Measurements from ENCODE around the gene CDC34. TPM values are rescaled to one million over a fixed set of nuclear protein-coding genes. Genes with fewer than 3 reads are reported as not detected.
"Not testable (repeated sequence)": the region's sequence is repeated elsewhere in the genome, so short reads cannot be mapped to it uniquely, and the experiment has no call there.

CDC34 gene
- total and polyA plus RNA-seq, 4 donors: 19.2 to 83.8 (median 41.7) TPM

DNA sequence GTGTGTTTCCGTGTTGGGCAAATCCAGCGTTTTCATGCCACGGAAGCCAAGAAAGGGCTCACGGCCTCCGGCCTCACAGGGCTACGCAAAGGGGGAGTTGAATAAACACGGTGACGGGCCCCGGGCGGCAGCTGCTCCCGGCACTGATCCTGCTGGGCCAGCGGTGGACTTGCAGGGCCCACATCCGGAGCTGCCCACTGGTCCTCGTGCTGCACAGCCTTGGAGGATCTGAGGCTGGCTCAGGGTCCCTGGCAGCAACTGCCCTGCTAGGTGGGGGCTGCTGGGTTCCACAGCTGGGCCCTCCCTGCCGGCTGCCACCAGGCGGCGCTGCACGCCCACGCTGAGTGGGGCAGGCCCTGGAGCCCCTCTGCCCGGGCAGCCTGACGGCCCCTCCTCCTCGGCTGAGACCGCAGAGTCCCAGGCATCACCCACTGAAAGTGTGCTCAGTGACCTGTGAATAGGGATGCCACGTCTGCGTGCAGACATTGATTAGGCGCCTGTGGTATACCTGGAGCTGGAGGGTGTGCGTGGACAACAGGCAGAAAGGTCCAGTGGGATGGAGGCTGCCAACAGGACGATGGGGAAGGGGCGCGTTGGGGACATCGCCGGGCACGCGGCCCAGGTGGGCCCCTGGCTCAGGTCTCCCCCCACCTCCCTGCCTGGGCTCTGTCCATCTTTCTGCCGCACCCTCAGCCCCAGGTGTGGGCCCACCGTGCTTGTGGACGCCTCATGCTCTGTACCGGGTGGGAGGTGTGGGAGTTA is 52.9 kb downstream of the CDC34 start (continued):
- TF ChIP-seq, protein P1, sequence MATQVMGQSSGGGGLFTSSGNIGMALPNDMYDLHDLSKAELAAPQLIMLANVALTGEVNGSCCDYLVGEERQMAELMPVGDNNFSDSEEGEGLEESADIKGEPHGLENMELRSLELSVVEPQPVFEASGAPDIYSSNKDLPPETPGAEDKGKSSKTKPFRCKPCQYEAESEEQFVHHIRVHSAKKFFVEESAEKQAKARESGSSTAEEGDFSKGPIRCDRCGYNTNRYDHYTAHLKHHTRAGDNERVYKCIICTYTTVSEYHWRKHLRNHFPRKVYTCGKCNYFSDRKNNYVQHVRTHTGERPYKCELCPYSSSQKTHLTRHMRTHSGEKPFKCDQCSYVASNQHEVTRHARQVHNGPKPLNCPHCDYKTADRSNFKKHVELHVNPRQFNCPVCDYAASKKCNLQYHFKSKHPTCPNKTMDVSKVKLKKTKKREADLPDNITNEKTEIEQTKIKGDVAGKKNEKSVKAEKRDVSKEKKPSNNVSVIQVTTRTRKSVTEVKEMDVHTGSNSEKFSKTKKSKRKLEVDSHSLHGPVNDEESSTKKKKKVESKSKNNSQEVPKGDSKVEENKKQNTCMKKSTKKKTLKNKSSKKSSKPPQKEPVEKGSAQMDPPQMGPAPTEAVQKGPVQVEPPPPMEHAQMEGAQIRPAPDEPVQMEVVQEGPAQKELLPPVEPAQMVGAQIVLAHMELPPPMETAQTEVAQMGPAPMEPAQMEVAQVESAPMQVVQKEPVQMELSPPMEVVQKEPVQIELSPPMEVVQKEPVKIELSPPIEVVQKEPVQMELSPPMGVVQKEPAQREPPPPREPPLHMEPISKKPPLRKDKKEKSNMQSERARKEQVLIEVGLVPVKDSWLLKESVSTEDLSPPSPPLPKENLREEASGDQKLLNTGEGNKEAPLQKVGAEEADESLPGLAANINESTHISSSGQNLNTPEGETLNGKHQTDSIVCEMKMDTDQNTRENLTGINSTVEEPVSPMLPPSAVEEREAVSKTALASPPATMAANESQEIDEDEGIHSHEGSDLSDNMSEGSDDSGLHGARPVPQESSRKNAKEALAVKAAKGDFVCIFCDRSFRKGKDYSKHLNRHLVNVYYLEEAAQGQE (IDR thresholded peaks at IDR 0.05): no peak

DNA sequence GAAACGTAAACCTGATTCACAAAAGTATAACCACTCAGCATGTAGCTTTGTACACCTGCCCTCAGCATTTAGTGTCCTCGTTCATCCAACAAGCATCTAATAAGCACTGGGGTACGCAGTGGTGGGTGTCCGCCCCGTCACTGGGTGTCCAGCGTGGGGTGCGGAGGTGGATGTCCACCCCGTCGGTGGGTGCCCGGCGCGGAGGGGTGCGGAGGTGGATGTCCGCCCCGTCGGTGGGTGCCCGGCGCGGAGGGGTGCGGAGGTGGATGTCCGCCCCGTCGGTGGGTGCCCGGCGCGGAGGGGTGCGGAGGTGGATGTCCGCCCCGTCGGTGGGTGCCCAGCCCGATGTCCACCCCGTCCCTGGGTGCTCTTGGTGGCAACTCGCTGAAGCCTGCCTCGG is 53.6 kb downstream of the CDC34 start:
- not testable (repeated sequence) for H3K9me3 ChIP-seq (ENCODE audit: control insufficient read depth in 4 of 4, low read length in 3 of 4); H3K27me3 ChIP-seq (ENCODE audit: control insufficient read depth in 4 of 4, insufficient read depth in 4 of 4, low read length in 3 of 4); DNase-seq (ENCODE audit: low spot score); H3K4me3 ChIP-seq (ENCODE audit: low read depth in 1 of 3, low read length in 3 of 3); H3K9ac ChIP-seq (ENCODE audit: low read depth in 1 of 2, low read length in 2 of 2); H3K27ac ChIP-seq (ENCODE audit: low read depth in 1 of 2, low read length in 2 of 2); H3K4me1 ChIP-seq (ENCODE audit: control insufficient read depth in 4 of 4, insufficient read depth in 4 of 4, low read length in 3 of 4)
- H3K36me3 ChIP-seq (ENCODE audit: control insufficient read depth in 4 of 4, insufficient read depth in 3 of 4, low read depth in 1 of 4, low read length in 3 of 4): peaks cover 8 to 17% (median 10%) of the 10 kb centered on the region in 4 donors
- 89% methylated on average over 34 of the region's 34 CpGs for WGBS

DNA sequence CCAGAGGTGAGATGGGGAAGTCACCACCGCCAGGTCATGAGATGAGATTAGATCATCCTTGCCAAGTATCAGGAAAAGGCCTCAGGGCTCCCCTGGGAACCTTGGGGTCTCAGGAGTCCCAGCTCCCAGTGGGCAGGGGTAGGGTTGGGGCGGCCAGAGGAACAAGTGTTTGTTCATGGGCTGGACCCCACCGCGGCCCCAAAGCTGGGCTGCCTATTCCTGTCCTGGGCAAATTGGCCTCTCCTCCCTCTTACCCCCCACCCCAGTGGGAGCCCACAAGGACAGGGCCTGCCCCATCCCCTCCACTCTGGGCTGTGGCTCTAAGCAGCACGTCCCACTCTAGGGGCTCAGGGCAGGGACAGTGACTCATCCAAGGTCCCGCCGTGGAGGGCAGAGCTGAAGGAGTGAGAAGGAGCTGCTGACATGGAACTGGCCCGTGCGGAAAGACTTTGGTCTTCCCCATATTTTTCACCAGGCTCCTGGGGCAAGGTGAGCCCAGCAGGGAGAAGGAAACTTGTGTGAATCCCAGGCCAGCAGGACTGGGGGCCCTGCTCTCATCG is 54.1 kb downstream of the CDC34 start:
- peaks cover 0 to 7% (median 2%) of the 10 kb centered on the region in 4 donors for H3K4me1 ChIP-seq (ENCODE audit: control insufficient read depth in 4 of 4, insufficient read depth in 4 of 4, low read length in 3 of 4)
- TF ChIP-seq, protein P1 (IDR thresholded peaks at IDR 0.05): no peak
- no peak for TF ChIP-seq SP1 (IDR thresholded peaks at IDR 0.05)
- TF ChIP-seq EGR1 (IDR thresholded peaks at IDR 0.05; ENCODE audit: low read depth in 2 of 2): no peak
- TF ChIP-seq GABPA (IDR thresholded peaks at IDR 0.05 in 1 of 2, conservative IDR thresholded peaks at IDR 0.05 in 1 of 2): no peak
- H3K27me3 ChIP-seq (ENCODE audit: control insufficient read depth in 4 of 4, insufficient read depth in 4 of 4, low read length in 3 of 4): peaks cover 0 to 4% (median 2%) of the 10 kb centered on the region in 4 donors
- no peaks in the 10 kb centered on the region for H3K9me3 ChIP-seq (ENCODE audit: control insufficient read depth in 4 of 4, low read length in 3 of 4)
- H3K9ac ChIP-seq (ENCODE audit: low read depth in 1 of 2, low read length in 2 of 2): no peak overlapping the region
- H3K4me3 ChIP-seq (ENCODE audit: low read depth in 1 of 3, low read length in 3 of 3): no peak overlapping the region
- DNase-seq (ENCODE audit: low spot score): no peak
- H3K36me3 ChIP-seq (ENCODE audit: control insufficient read depth in 4 of 4, insufficient read depth in 3 of 4, low read depth in 1 of 4, low read length in 3 of 4): peaks cover 4 to 15% (median 7%) of the 10 kb centered on the region in 4 donors
- WGBS: 77% methylated on average over 10 of the region's 10 CpGs
- H3K27ac ChIP-seq (ENCODE audit: low read depth in 1 of 2, low read length in 2 of 2): no peak overlapping the region

Data from liver (tissue), 9 donors.